Activated naive CD8-positive, alpha-beta T cell (primary cell): ENCODE data around the gene ZBTB20.
"Not testable (repeated sequence)": the region's sequence is repeated elsewhere in the genome, so short reads cannot be mapped to it uniquely, and the experiment has no call there.

Experiments
- H3K27ac Mint-ChIP-seq: one replicate; pipeline ENCODE4 v1.8.0; 2021; ENCODE audit warnings: mixed read lengths
- H3K27me3 Mint-ChIP-seq: one replicate; pipeline ENCODE4 v1.8.0; 2021; ENCODE audit warnings: mixed read lengths
- H3K36me3 Mint-ChIP-seq: one replicate; pipeline ENCODE4 v1.8.0; 2021; ENCODE audit warnings: mixed read lengths
- H3K4me1 Mint-ChIP-seq: one replicate; pipeline ENCODE4 v1.8.0; 2021; ENCODE audit warnings: low read depth, mixed read lengths
- H3K4me3 Mint-ChIP-seq: one replicate; pipeline ENCODE4 v1.8.0; 2021; ENCODE audit warnings: mild to moderate bottlenecking, mixed read lengths
- H3K9me3 Mint-ChIP-seq: one replicate; pipeline ENCODE4 v1.8.0; 2021; ENCODE audit warnings: low read depth, mixed read lengths

Gene ZBTB20

GRCh38 chr3:115146418-115147328 is at the start of gene ZBTB20:
ZBTB20 (minus strand) TSS chr3:115147288.
- Mint-ChIP-seq H3K4me1 (peaks cover 42% of the 10 kb centered on the region), H3K36me3 (peaks cover 7% of the 10 kb centered on the region), H3K9me3 (peaks cover 4% of the 10 kb centered on the region), H3K27ac (peak within 1 kb of the TSS; percentile 99), H3K27me3 (no peaks in the 10 kb centered on the region), H3K4me3 (peak within 1 kb of the TSS; percentile 99)

GRCh38 chr3:115194476-115194875 is 47.4 kb upstream of the ZBTB20 start:
- peaks cover 3% of the 10 kb centered on the region for H3K27me3 Mint-ChIP-seq
- H3K27ac Mint-ChIP-seq: no peak overlapping the region
- H3K9me3 Mint-ChIP-seq: peaks cover 9% of the 10 kb centered on the region
- H3K36me3 Mint-ChIP-seq: peaks cover 6% of the 10 kb centered on the region
- H3K4me3 Mint-ChIP-seq: no peak overlapping the region
- H3K4me1 Mint-ChIP-seq: no peaks in the 10 kb centered on the region

GRCh38 chr3:115190747-115191146 is 43.7 kb upstream of the ZBTB20 start:
- Mint-ChIP-seq H3K27ac (no peak overlapping the region), H3K27me3 (no peaks in the 10 kb centered on the region), H3K36me3 (peaks cover 9% of the 10 kb centered on the region), H3K4me3 (no peak overlapping the region), H3K9me3 (peaks cover 12% of the 10 kb centered on the region), H3K4me1 (no peaks in the 10 kb centered on the region)

GRCh38 chr3:115187149-115187757 is 40.2 kb upstream of the ZBTB20 start:
- no peak overlapping the region for H3K4me3 Mint-ChIP-seq
- H3K4me1 Mint-ChIP-seq: no peaks in the 10 kb centered on the region
- no peak overlapping the region for H3K27ac Mint-ChIP-seq
- H3K36me3 Mint-ChIP-seq: peaks cover 10% of the 10 kb centered on the region
- H3K9me3 Mint-ChIP-seq: peaks cover 12% of the 10 kb centered on the region
- no peaks in the 10 kb centered on the region for H3K27me3 Mint-ChIP-seq

- Mint-ChIP-seq H3K27ac (no peak overlapping the region), H3K36me3 (peaks cover 9% of the 10 kb centered on the region)
Measured at GRCh38 chr3:115186351-115187148, 39.5 kb upstream of the ZBTB20 start.

GRCh38 chr3:115184859-115185572 is 37.9 kb upstream of the ZBTB20 start:
- not testable (repeated sequence) for H3K27me3 Mint-ChIP-seq, H3K4me1 Mint-ChIP-seq, H3K4me3 Mint-ChIP-seq, H3K27ac Mint-ChIP-seq, H3K9me3 Mint-ChIP-seq
- H3K36me3 Mint-ChIP-seq: peaks cover 11% of the 10 kb centered on the region

More at GRCh38 chr3:115186351-115187148, 39.5 kb upstream of the ZBTB20 start:
- Mint-ChIP-seq H3K9me3 (peaks cover 12% of the 10 kb centered on the region), H3K4me3 (no peak overlapping the region), H3K27me3 (no peaks in the 10 kb centered on the region), H3K4me1 (no peaks in the 10 kb centered on the region)

GRCh38 chr3:115178930-115179329 is 31.8 kb upstream of the ZBTB20 start:
- H3K4me1 Mint-ChIP-seq, H3K27ac Mint-ChIP-seq, H3K4me3 Mint-ChIP-seq, H3K27me3 Mint-ChIP-seq, H3K9me3 Mint-ChIP-seq: not testable (repeated sequence)
- H3K36me3 Mint-ChIP-seq: peaks cover 12% of the 10 kb centered on the region

- Mint-ChIP-seq H3K27ac (no peak overlapping the region), H3K4me3 (no peak overlapping the region), H3K36me3 (no peaks in the 10 kb centered on the region), H3K9me3 (no peaks in the 10 kb centered on the region), H3K27me3 (no peaks in the 10 kb centered on the region), H3K4me1 (peaks cover 12% of the 10 kb centered on the region)
Measured at GRCh38 chr3:115169808-115170207, 22.7 kb upstream of the ZBTB20 start.

- H3K36me3 Mint-ChIP-seq: peaks cover 3% of the 10 kb centered on the region
- H3K27me3 Mint-ChIP-seq: no peaks in the 10 kb centered on the region
- no peaks in the 10 kb centered on the region for H3K9me3 Mint-ChIP-seq
- H3K4me1 Mint-ChIP-seq: peaks cover 30% of the 10 kb centered on the region
- H3K27ac Mint-ChIP-seq: peak overlapping the region; percentile 62
- H3K4me3 Mint-ChIP-seq: peak overlapping the region; percentile 31
Measured at GRCh38 chr3:115165701-115166100, 18.6 kb upstream of the ZBTB20 start.

- no peaks in the 10 kb centered on the region for H3K27me3 Mint-ChIP-seq
- H3K9me3 Mint-ChIP-seq: no peaks in the 10 kb centered on the region
- peak overlapping the region; percentile 62 for H3K27ac Mint-ChIP-seq
- H3K36me3 Mint-ChIP-seq: peaks cover 4% of the 10 kb centered on the region
- peaks cover 30% of the 10 kb centered on the region for H3K4me1 Mint-ChIP-seq
- peak overlapping the region; percentile 31 for H3K4me3 Mint-ChIP-seq
Measured at GRCh38 chr3:115165266-115165665, 18.2 kb upstream of the ZBTB20 start.

- H3K27ac Mint-ChIP-seq: peak overlapping the region; percentile 62
- H3K4me3 Mint-ChIP-seq: peak overlapping the region; percentile 31
Measured at GRCh38 chr3:115164374-115165221, 17.5 kb upstream of the ZBTB20 start.

GRCh38 chr3:115162759-115163158 is 15.7 kb upstream of the ZBTB20 start:
- Mint-ChIP-seq H3K27ac (no peak overlapping the region), H3K4me1 (peaks cover 30% of the 10 kb centered on the region), H3K9me3 (no peaks in the 10 kb centered on the region), H3K27me3 (no peaks in the 10 kb centered on the region), H3K4me3 (no peak overlapping the region), H3K36me3 (peaks cover 8% of the 10 kb centered on the region)

More at GRCh38 chr3:115164374-115165221, 17.5 kb upstream of the ZBTB20 start:
- H3K4me1 Mint-ChIP-seq: peaks cover 30% of the 10 kb centered on the region
- no peaks in the 10 kb centered on the region for H3K27me3 Mint-ChIP-seq
- H3K9me3 Mint-ChIP-seq: no peaks in the 10 kb centered on the region
- peaks cover 5% of the 10 kb centered on the region for H3K36me3 Mint-ChIP-seq

- H3K36me3 Mint-ChIP-seq: peaks cover 8% of the 10 kb centered on the region
- no peaks in the 10 kb centered on the region for H3K27me3 Mint-ChIP-seq
- peaks cover 30% of the 10 kb centered on the region for H3K4me1 Mint-ChIP-seq
- no peaks in the 10 kb centered on the region for H3K9me3 Mint-ChIP-seq
- H3K27ac Mint-ChIP-seq: no peak overlapping the region
- H3K4me3 Mint-ChIP-seq: no peak overlapping the region
Measured at GRCh38 chr3:115161866-115162265, 14.8 kb upstream of the ZBTB20 start.
